ENCODE measurements around the gene ZNF184.
A peak's percentile ranks its signal among the peaks of the same experiment; 100 is the strongest.

DNA sequence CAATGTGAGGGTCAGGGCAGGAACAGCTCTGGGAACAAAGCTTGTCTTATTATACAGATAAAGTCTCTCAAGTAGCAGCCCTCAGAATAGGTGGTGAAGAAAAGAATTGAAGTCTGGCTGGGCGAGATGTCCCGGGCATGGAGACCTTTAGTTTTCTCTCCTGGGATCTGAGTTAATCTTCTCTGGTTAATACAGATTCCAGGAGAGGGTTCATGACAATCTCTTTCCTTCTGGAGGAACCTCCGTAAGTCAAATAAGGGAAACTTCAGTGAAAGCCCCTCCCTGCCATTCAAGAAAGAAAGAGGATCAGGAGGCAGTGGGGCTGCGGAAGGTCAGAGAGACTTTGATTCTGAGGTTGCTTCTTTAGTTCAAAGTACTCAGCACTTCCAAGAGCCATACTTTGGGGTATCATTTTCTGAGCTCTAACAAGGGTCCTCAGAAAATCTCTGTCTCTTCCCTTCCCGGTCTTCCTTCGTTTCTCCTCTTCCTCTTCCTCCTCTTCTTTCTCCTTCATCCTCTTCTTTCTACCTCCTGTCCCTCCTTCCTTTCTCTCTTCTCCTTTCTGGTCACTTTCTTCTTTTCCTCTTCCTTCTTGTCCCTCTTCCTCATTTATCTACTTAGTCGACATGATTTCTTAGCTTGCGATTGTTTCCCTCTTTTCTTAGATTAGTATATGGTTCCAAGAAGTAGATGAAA, 4.6 kb upstream of the ZNF184 start:
- TF ChIP-seq, protein P1, sequence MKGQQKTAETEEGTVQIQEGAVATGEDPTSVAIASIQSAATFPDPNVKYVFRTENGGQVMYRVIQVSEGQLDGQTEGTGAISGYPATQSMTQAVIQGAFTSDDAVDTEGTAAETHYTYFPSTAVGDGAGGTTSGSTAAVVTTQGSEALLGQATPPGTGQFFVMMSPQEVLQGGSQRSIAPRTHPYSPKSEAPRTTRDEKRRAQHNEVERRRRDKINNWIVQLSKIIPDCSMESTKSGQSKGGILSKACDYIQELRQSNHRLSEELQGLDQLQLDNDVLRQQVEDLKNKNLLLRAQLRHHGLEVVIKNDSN (CRISPR knock-in tag; IDR thresholded peaks at IDR 0.05) = no peak
- no peak for TF ChIP-seq MEIS2 (IDR thresholded peaks at IDR 0.05; ENCODE audit: partially characterized antibody)
- TF ChIP-seq, protein P2, sequence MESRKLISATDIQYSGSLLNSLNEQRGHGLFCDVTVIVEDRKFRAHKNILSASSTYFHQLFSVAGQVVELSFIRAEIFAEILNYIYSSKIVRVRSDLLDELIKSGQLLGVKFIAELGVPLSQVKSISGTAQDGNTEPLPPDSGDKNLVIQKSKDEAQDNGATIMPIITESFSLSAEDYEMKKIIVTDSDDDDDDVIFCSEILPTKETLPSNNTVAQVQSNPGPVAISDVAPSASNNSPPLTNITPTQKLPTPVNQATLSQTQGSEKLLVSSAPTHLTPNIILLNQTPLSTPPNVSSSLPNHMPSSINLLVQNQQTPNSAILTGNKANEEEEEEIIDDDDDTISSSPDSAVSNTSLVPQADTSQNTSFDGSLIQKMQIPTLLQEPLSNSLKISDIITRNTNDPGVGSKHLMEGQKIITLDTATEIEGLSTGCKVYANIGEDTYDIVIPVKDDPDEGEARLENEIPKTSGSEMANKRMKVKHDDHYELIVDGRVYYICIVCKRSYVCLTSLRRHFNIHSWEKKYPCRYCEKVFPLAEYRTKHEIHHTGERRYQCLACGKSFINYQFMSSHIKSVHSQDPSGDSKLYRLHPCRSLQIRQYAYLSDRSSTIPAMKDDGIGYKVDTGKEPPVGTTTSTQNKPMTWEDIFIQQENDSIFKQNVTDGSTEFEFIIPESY (CRISPR knock-in tag; IDR thresholded peaks at IDR 0.05) = no peak
- TF ChIP-seq, protein P3, sequence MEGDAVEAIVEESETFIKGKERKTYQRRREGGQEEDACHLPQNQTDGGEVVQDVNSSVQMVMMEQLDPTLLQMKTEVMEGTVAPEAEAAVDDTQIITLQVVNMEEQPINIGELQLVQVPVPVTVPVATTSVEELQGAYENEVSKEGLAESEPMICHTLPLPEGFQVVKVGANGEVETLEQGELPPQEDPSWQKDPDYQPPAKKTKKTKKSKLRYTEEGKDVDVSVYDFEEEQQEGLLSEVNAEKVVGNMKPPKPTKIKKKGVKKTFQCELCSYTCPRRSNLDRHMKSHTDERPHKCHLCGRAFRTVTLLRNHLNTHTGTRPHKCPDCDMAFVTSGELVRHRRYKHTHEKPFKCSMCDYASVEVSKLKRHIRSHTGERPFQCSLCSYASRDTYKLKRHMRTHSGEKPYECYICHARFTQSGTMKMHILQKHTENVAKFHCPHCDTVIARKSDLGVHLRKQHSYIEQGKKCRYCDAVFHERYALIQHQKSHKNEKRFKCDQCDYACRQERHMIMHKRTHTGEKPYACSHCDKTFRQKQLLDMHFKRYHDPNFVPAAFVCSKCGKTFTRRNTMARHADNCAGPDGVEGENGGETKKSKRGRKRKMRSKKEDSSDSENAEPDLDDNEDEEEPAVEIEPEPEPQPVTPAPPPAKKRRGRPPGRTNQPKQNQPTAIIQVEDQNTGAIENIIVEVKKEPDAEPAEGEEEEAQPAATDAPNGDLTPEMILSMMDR (IDR thresholded peaks at IDR 0.05 in 2 of 3, conservative IDR thresholded peaks at IDR 0.05 in 1 of 3; ENCODE audit: insufficient read depth in 2 of 3, low read depth in 1 of 3, low read length in 3 of 3) = 0 out of 6 replicates have a peak, but pooled peaks of 1 of the 3 experiments have one; percentile 1

Data from K562 (cell line).